ENCODE measurements around the gene EXOC8. TPM values are rescaled to one million over a fixed set of nuclear protein-coding genes. Genes with fewer than 3 reads are reported as not detected.
"Not testable (repeated sequence)": the region's sequence is repeated elsewhere in the genome, so short reads cannot be mapped to it uniquely, and the experiment has no call there.

The EXOC8 gene
- total RNA-seq, 1 experiment from 2014 or later, result 10.3 TPM

DNA sequence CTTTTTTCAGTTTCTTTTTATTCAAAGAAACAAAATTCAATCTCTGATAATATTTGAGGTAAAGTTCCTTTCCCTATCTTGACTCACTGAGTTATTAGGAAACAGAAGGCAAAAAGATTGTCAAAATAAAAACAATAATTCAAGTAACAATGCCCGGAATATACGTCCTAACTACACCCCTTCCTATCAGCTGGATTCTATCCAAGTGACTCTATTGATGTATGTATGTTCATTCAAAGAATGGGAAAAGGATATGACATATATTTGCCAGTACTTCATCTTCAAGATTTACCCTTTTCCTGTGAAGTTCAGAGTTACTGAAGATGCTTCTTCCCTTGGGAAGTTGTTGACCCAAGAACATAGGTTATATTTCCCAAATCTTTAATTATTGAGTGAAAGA is 14.2 kb upstream of the EXOC8 start:
- no peak for DNase-seq (ENCODE audit: low read depth)

- DNase-seq (ENCODE audit: low read depth), result not testable (repeated sequence)
Observed at GRCh38 chr1:231348856-231349255, 11.2 kb upstream of the EXOC8 start.

- no peak for DNase-seq (ENCODE audit: low read depth)
Observed at GRCh38 chr1:231348442-231348841, 10.8 kb upstream of the EXOC8 start.

GRCh38 chr1:231347961-231348360 is 10.3 kb upstream of the EXOC8 start:
- no peak for DNase-seq (ENCODE audit: low read depth)

DNA sequence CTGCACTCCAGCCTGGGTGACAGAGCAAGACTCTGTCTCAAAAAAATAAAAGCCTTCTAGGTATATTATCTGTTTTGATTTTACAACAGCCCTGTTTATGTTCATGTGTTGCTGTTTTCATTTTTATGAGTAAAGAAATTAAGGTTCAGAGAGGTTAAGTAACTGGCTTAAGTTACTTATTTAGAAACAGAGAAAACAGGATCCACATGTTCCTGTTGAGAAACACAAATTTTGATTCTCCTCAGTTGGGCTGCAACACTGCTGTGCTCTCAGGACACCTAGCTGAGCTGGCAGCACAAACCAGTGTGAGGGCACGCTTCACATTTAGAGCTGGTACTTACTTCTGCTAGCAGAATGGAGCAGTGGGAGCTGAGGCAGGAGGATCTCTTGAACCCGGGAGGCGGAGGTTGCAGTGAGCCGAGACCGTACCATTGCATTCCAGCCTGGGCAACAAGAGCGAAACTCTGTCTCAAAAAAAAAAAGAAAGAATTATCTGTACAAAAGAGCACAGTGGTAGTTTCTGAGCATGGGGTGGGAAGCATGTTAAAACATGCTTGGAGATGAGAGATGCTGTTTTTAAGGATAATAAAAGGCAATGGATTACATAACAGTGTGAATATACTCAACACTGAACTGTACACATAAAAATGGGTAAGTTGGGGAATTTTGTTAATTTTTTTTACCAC is 2.8 kb upstream of the EXOC8 start:
- DNase-seq (ENCODE audit: low read depth), result no peak

- DNase-seq (ENCODE audit: low read depth), result no peak
Observed at GRCh38 chr1:231338270-231339128, 847 bp upstream of the EXOC8 start, which contains the start of gene SPRTN. TSS of gene SPRTN (plus strand) at chr1:231338293. CDS start at chr1:231338384, 91 bp downstream.

DNA sequence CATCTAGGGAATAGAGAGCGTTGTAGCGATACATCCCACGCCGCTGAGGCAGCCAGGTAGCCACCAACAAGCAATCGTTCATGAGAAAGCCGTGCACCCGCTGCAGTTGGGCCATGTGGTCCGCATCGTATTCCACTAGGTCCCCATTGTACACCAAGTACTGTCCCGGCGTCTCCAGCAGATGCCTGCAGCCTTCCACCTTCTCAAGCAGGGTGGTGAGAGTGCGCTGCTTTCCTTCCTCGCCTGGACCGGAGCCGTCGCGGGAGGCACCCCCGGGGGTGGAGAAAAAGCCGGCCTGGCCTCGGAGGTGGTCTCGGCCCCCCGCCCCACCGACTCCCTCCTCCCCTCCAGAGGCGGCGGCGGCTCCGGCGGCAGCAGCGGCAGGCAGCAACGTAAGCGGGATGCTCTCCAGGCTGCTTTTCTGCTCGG is 595 bp downstream of the EXOC8 start:
- no peak for DNase-seq (ENCODE audit: low read depth)

DNA sequence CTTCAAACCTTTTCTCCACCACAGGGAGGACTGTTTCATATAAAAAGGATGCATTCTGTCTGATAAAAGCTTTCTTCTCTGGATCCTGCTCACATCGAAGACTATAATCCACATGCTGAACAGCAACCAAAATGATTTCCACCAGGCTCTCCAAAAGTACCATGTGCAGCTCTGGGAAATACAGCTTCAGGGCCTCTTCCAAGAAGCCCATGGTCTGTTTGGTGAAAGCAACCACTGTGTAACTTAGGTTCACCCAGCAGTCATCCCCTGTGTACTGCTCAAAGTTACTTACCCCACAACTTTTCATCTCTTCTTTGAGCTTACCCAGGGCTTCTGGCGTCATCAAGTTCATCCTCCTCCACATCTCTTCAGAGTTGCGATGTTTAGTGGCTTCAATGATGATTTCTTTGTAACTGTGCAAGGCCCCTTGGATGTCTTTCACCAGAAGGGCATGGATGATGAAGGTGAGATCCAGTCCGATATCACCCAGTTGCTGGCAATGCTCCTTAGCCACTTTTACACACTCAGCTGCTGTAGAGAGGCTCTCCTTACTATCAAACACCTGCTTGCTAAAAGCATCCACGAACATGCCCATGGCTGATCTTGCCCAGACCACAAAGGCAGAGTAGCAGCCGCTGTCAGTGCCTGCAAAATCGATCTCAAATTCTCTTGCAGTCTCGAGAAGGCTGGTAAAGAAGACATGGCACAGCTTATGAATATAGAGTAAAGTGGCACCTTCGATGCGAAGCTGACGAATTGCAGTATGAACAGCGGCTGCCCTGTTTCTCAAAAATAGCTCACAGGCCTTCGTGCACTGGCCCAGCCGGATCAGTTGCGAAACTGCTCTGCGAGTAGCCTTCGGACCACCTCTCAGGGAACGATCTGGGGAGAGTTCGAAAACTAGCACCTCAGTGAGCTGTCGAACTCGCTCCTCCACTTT is 1.7 kb downstream of the EXOC8 start:
- DNase-seq (ENCODE audit: low read depth), result no peak

DNA sequence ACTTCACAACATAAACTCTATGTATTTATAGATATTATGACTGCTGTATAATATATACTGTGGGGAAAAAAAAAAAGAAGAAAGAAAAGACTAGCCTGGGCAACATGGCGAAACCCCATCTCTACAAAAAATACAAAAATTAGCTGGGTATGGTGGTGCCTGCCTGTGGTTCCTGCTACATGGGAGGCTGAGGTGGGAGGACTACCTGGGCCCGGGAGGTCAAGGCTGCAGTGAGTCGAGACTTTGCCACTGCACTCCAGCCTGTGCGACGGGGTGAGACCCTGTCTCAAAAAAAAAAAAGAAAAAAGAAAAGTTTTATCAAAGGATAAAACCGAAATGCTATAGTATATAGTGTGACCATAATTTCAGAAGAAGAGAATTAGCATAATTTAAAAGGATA is 2.7 kb downstream of the EXOC8 start:
- DNase-seq (ENCODE audit: low read depth), result no peak

- DNase-seq (ENCODE audit: low read depth), result no peak
Observed at GRCh38 chr1:231334079-231334666, 3.5 kb downstream of the EXOC8 start.

- no peak for DNase-seq (ENCODE audit: low read depth)
Observed at GRCh38 chr1:231332761-231333160, 4.9 kb downstream of the EXOC8 start.

DNA sequence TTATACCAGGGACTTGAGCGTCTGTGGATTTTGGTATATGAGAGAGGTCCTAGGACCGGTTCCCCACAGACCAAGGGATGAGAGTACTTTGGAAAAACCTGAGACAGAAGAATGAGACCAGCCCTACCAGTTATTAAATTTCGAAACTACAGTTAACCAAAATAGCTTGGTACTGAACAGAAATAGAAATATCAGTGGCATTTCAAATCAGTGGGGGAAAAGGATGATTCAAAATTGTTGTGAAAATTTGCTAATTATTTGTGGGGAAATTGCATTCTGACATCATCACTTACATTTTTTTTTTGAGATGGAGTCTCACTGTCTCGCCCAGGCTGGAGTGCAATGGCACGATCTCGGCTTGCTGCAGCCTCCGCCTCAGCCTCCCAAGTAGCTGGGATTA is 8.2 kb downstream of the EXOC8 start:
- no peak for DNase-seq (ENCODE audit: low read depth)

DNA sequence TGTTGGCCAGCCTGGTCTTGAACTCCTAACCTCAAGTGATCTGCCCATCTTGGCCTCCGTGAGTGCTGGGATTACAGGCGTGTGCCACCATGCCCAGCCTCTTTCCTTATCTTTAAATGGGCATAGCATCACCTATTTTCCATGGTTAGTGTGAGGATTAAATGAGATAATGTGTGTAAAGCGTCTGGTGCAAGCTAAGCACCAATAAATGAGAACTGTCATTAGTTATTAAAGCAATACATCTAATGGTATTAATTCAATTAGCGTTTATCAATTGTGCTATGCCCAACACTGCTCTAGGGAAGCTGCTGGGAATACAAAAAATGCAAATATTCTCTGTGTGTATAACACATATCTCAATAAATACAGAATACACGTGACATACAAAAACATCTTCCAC is 10.0 kb downstream of the EXOC8 start:
- no peak for DNase-seq (ENCODE audit: low read depth)

DNA sequence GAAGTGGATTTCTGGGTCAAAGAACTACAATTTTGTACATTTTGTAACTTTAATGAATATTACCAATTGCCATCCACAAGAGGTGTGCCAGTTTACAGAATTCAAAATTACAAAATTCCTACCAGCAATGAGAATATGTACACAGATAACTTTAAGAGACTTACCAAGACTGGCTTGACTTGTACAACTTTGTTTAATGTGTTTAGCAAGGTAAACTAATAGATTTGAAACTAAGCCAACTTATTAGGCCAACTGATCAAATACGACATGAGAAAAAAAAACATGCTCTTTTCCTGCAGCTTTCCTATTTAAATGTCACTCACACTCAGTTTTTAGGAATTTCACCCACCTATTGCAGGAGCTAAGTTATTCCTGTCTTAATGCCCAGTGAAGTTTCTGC is 11.4 kb downstream of the EXOC8 start:
- no peak for DNase-seq (ENCODE audit: low read depth)

GRCh38 chr1:231324660-231325059 is 13.0 kb downstream of the EXOC8 start:
- no peak for DNase-seq (ENCODE audit: low read depth)

DNA sequence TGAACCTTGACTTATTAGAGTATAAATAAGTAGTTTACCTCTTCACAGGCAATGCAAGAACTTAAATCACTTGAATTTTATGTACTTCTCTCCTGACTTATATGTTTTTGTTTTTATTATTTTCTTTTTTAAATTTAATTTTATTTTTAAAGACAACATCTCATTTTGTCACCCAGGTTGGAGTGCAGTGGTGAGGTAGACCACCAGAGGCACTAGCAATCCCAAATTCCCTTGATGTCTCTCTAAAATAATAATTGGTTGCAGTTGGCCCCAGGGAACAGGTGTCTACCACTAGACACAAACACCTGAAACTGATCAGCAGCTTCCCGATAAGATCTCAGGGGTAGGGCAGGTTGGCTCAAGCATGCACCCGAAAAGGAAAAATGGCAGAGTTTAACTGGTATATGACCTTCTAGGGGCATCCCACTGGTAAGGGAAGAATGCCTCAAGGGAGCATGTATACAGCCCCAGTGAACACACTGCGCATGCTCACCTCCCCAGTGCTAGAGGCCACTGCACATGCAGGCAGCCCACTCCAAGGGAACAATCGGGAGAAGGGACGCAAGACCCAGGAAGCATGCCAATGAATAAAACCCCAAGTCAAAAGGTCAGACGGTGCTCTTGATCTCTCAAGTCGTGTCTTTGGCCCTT is 14.6 kb downstream of the EXOC8 start:
- no peak for DNase-seq (ENCODE audit: low read depth)

DNA sequence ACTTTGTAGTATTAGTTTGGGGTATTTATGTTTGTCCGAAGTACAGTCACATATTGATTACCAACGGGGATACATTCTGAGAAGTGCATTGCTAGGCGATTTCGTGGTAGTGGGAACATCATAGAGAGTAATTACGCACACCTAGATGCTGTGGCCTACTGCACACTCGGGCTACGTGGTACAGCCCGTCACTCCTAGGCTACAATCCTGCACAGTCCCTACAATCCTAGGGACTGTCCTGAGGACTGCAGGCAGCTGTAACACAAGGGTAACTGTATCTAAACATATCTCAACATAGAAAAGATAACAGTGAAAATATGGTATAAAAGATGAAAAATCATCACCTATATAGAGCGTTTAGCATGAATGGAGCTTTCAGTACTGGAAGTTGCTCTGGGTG is 18.6 kb downstream of the EXOC8 start:
- no peak for DNase-seq (ENCODE audit: low read depth)

DNA sequence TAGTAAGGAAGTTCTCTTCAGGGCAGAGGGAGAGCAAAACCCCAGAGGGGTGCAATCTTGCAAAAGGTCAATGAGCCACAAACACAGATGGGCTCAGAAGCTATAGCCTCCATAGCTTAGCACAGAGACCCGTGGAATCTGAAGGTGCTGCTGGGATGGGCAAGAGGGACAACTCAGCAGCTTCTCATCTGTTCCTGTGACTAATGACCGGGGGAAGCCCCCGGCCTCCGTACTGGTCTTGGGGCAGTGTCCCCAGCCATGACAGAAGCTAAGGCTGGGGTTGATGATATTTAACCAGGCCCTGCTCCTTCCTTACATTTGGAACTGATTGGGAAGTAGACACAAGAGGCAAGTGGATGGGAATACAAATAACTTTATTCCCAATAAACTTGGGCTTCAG is 19.1 kb downstream of the EXOC8 start:
- DNase-seq (ENCODE audit: low read depth), result no peak

DNA sequence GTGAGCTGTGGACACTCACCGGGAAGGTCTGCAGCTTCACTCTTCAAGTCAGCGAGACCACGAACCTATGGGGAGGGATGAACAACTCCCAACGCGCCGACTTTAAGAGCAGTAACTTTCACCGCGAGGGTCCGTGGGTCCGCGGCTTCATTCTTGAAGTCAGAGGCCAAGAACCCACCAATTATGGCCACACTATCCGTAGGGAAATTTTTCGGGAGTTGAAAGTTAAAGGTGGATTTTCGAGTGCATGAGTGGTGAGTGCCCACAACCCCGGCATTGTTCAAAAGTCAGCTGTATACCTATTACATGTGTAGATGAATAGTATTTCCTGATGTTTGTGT is 19.7 kb downstream of the EXOC8 start:
- DNase-seq (ENCODE audit: low read depth), result no peak

DNA sequence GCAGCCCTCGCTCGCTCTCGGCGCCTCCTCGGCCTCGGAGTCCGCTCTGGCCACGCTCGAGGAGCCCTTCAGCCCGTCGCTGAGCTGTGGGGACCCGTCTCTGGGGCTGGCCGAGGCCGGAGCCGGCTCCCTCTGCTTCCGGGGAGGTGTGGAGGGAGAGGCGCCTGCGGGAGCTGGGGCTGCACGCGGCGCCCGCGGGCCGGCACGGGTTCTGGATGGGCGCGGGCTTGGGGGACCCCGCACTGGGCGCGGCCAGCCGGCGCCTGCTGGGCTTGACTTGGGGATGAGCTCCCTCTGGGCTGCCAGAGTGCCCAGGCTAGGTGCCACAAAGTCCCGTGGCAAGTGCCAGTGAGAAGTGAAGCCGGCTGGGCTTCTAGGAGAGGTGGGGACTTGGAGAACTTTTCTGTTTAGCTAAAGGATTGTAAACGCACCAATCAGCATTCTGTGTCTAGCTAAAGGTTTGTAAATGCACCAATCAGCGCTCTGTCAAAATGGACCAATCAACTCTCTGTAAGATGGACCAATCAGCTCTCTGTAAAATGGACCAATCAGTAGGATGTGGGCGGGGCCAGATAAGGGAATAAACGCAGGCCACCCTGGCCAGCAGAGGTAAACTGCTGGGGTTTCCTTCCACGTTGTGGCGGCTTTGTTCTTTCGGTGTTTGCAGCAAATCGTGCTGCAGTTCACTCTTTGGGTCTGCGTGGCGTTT is 20.2 kb downstream of the EXOC8 start:
- no peak for DNase-seq (ENCODE audit: low read depth)

GRCh38 chr1:231315887-231316286 is 21.8 kb downstream of the EXOC8 start:
- peak; percentile 39 for DNase-seq (ENCODE audit: low read depth)

All from RPMI7951 (cell line).